Subcutaneous adipose tissue (tissue), 4 donors: ENCODE results near the gene NYAP2. TPM values are rescaled to one million over a fixed set of nuclear protein-coding genes. Genes with fewer than 3 reads are reported as not detected.

ENCODE experiments used
- total RNA-seq, 4 donors: library from RNA; depleted of rRNA; stranded (reverse); fragments of >200 nt; gene quantifications; one replicate each; pipeline ENCODE4 v1.1.0, GENCODE V29; 2016
- TF ChIP-seq, protein P1 (sequence below): fragments of 450-650 bp; IDR thresholded peaks from one replicate; pipeline ENCODE4 v1.5.1; 2016; ENCODE audit warnings: low read depth, mild to moderate bottlenecking, control low read depth, antibody characterized with exemption, moderate library complexity

Gene NYAP2
- total RNA-seq, 4 donors from 2014 or later = 0.19 TPM; not detected in 3

- TF ChIP-seq, protein P1, sequence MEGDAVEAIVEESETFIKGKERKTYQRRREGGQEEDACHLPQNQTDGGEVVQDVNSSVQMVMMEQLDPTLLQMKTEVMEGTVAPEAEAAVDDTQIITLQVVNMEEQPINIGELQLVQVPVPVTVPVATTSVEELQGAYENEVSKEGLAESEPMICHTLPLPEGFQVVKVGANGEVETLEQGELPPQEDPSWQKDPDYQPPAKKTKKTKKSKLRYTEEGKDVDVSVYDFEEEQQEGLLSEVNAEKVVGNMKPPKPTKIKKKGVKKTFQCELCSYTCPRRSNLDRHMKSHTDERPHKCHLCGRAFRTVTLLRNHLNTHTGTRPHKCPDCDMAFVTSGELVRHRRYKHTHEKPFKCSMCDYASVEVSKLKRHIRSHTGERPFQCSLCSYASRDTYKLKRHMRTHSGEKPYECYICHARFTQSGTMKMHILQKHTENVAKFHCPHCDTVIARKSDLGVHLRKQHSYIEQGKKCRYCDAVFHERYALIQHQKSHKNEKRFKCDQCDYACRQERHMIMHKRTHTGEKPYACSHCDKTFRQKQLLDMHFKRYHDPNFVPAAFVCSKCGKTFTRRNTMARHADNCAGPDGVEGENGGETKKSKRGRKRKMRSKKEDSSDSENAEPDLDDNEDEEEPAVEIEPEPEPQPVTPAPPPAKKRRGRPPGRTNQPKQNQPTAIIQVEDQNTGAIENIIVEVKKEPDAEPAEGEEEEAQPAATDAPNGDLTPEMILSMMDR = no peak
Observed at GRCh38 chr2:225569995-225570394, 170.5 kb downstream of the NYAP2 start.

DNA sequence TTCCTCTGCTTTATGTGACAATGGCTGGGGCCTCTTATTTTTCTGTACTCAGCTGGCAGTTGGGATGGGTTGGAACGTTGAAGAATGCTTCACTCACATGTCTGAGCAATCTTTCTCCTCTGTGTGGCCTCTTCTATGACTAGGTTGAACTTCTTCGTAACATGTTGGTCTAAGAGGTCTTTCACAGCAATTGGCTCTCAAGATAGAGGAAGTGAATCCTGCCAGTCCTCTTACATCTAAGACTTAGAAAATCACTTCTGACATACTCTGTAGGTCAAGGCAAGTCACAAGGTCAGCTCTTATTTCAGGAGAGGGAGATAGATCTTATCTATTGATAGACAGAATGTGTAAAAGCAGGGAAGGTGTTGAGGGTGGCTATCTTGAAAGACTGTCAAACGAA lies 174.1 kb downstream of the NYAP2 start:
- TF ChIP-seq, protein P1 = no peak

- TF ChIP-seq, protein P1 = no peak
Observed at GRCh38 chr2:225574582-225575138, 175.2 kb downstream of the NYAP2 start.

DNA sequence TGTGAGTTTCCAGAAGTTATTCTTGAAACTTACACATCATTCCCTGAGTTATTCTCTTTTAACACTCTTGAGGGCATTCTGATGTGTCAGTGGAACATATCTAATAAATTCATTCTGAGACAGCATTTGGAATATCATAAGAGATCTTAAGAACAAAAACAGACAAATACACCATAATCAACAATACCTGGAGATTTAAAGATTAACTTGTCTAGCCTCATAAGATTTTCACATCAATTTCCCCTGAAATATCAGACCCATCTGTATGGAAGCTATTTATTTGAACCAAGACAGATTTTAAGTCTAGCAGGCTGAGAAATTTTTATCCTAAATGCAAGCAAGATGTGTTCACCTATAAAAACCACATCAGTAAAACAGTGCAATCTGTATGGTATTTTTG lies 181.6 kb downstream of the NYAP2 start:
- TF ChIP-seq, protein P1 = no peak

DNA sequence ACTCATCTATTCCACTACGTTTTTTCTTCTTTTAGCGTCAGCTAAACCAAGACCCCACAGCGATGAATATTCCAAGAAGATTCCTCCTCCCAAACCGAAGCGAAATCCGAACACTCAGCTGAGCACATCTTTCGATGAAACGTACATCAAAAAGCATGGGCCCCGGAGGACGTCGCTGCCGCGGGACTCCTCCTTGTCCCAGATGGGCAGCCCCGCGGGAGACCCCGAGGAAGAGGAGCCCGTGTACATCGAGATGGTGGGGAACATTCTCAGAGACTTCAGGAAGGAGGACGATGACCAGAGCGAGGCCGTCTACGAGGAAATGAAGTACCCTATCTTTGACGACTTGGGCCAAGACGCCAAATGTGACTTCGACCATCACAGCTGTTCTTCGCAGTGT lies 182.4 kb downstream of the NYAP2 start:
- TF ChIP-seq, protein P1 = no peak

DNA sequence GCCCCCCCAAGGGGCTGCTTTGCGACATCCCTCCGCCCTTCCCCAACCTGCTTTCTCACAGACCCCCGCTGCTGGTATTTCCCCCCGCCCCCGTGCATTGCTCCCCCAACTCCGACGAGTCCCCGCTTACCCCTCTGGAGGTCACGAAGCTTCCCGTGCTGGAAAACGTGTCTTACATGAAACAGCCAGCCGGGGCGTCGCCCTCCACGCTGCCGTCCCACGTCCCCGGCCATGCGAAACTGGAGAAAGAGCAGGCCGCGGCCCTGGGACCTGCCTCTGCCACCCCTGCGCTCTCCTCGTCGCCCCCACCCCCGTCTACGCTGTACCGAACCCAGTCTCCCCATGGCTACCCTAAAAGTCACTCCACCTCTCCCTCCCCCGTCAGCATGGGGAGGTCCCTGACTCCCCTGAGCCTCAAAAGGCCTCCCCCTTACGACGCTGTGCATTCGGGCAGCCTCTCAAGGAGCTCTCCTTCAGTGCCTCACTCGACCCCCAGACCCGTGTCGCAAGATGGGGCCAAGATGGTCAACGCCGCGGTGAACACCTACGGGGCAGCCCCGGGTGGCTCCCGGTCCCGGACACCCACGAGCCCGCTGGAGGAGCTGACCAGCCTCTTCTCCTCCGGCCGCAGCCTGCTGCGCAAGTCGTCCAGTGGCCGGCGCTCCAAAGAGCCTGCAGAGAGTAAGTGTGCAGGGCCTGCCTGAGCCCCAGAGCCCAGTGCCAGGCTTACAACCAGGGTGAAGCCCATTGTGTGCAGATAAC lies 183.0 kb downstream of the NYAP2 start:
- TF ChIP-seq, protein P1 = no peak

DNA sequence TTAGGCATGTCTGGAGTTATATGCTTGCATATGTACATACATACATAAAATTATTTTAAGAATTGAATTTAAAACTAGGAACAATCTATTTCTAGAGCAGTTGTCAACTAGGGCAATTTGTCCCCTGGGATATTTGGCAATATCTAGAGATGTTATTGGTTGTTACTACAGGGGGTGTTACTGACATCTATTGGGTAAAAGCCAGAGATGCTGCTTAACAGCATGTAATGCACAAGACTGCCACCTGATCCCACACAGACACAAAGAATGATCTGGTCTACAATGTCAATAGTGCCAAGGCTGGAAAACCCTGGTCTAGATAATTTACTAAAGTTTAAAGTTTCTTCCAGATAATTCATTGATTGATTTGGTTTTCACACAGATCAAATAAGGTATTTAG lies 185.3 kb downstream of the NYAP2 start:
- TF ChIP-seq, protein P1 = no peak
